Thoracic aorta (tissue), 2 donors: ENCODE results near the gene TNIK. TPM values are rescaled to one million over a fixed set of nuclear protein-coding genes. Genes with fewer than 3 reads are reported as not detected.

Experiments
- ATAC-seq: fragments of 150-250 bp; one replicate; pipeline ENCODE4 v1.8.0; 2017; ENCODE audit warnings: low read depth; ENCODE audit not compliant: insufficient number of reproducible peaks, low FRiP score
- DNase-seq: peaks from one replicate; pipeline ENCODE4 v3.0.0-alpha.2; 2020; ENCODE audit warnings: low spot score
- H3K27ac ChIP-seq, 2 donors: fragments of 200-600 bp; sonication (generic); 1 replicate in 1 of 2; 2 replicates in 1 of 2; pipeline ENCODE4 v1.5.1; 2016; ENCODE audit warnings: mild to moderate bottlenecking in 2 of 2, moderate library complexity in 2 of 2
- H3K27me3 ChIP-seq: fragments of 200-600 bp; sonication (generic); replicated peaks from 2 replicates; pipeline ENCODE4 v1.6.0; 2016; ENCODE audit warnings: mild to moderate bottlenecking; ENCODE audit not compliant: insufficient read depth
- H3K36me3 ChIP-seq: fragments of 200-600 bp; sonication (generic); one replicate; pipeline ENCODE4 v1.5.1; 2016
- H3K4me1 ChIP-seq, 2 donors: fragments of 200-600 bp; sonication (generic); 1 replicate in 1 of 2; 2 replicates in 1 of 2; pipeline versions ENCODE4 v1.5.1 to v1.6.0; 2016; ENCODE audit warnings: low read depth in 2 of 2, mild to moderate bottlenecking in 1 of 2; ENCODE audit not compliant: control insufficient read depth in 1 of 2
- H3K4me3 ChIP-seq: fragments of 200-600 bp; sonication (generic); 2 replicates; pipeline ENCODE4 v1.5.1; 2016; ENCODE audit warnings: mild to moderate bottlenecking
- H3K9me3 ChIP-seq: fragments of 200-600 bp; sonication (generic); 2 replicates; pipeline ENCODE4 v1.5.1; 2016
- total RNA-seq, 2 donors: library from RNA; depleted of rRNA; stranded (reverse); fragments of >200 nt; gene quantifications; one replicate each; pipeline versions ENCODE4 v1.1.0 to v1.2.3, GENCODE V29; 2016
- TF ChIP-seq, protein P1 (sequence below): fragments of 200-600 bp; sonication (generic); IDR thresholded peaks from one replicate; pipeline ENCODE4 v1.5.1; 2019; ENCODE audit warnings: antibody characterized with exemption

Gene TNIK
- total RNA-seq, 2 donors from 2014 or later, result 18.3 to 21.7 TPM

DNA sequence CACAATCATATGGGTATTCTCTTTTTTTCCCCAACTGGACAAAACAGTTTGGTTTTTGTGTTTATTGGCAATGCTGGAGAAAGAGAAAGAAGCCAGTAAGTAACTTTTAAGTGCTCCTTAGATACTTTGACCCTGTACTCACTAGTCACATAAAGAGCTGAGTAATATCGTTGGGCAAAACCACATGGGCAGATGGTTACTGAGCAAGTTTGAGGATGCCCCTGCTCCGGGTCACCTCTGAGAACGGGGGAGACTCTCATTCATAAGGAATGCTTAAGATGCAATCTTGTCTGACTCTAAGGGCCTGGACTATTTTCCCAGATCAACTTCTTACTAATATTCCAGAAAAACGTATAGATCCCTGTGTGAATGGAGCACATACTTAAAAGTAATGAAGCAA lies 327.3 kb downstream of the TNIK start:
- H3K27ac ChIP-seq, result no peak overlapping the region
- no peaks in the 10 kb centered on the region for H3K9me3 ChIP-seq
- TF ChIP-seq, protein P1, sequence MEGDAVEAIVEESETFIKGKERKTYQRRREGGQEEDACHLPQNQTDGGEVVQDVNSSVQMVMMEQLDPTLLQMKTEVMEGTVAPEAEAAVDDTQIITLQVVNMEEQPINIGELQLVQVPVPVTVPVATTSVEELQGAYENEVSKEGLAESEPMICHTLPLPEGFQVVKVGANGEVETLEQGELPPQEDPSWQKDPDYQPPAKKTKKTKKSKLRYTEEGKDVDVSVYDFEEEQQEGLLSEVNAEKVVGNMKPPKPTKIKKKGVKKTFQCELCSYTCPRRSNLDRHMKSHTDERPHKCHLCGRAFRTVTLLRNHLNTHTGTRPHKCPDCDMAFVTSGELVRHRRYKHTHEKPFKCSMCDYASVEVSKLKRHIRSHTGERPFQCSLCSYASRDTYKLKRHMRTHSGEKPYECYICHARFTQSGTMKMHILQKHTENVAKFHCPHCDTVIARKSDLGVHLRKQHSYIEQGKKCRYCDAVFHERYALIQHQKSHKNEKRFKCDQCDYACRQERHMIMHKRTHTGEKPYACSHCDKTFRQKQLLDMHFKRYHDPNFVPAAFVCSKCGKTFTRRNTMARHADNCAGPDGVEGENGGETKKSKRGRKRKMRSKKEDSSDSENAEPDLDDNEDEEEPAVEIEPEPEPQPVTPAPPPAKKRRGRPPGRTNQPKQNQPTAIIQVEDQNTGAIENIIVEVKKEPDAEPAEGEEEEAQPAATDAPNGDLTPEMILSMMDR, result no peak
- no peaks in the 10 kb centered on the region for H3K4me1 ChIP-seq
- H3K27me3 ChIP-seq, result no peaks in the 10 kb centered on the region
- no peak for DNase-seq
- no peak overlapping the region for H3K4me3 ChIP-seq
- no peak for ATAC-seq
- no peaks in the 10 kb centered on the region for H3K36me3 ChIP-seq

DNA sequence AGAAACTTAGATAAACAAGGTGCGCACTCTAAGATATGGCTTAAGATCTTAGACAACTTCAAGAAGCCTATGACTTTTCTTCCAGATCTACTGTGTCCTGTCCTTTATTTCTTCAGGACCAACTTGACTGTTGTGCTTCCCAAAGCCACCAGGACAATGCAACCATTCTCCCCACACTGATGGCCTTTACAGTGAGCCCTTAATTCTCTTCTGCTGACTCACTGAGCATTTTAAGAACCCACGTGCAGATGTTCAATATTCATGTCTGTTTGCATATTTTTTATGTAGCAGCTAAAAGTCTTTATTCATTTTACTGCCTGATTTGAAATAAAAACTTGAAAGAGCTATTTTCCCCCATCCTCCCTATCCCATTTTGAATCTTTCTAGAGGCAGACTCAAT lies 330.4 kb downstream of the TNIK start:
- no peaks in the 10 kb centered on the region for H3K27me3 ChIP-seq
- TF ChIP-seq, protein P1, result no peak
- DNase-seq (no peak), ATAC-seq (no peak)
- no peak overlapping the region for H3K4me3 ChIP-seq
- H3K9me3 ChIP-seq, result no peaks in the 10 kb centered on the region
- no peak overlapping the region for H3K27ac ChIP-seq
- H3K4me1 ChIP-seq, result no peaks in the 10 kb centered on the region
- H3K36me3 ChIP-seq, result no peaks in the 10 kb centered on the region

DNA sequence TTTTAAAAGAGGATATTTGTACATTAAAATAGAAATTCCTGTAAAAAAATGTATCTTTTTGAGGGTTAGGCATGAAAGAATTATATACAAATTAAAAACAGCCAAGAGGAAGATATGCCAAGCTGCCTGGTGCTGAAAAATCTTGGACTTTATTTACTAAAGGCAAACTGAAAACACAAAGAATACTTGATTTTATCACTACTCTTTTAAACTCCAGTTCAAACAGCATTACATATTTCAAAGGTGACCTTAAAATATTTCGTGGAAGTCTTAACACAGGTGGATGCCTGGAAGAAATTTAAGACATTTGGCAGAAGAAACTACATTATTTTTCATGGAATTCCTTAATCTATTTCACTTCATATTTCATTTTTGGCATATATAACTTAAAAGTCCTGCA lies 332.6 kb downstream of the TNIK start:
- DNase-seq (no peak), ATAC-seq (no peak)
- no peak overlapping the region for H3K4me3 ChIP-seq
- no peak overlapping the region for H3K27ac ChIP-seq
- TF ChIP-seq, protein P1, result no peak
- no peaks in the 10 kb centered on the region for H3K9me3 ChIP-seq
- no peaks in the 10 kb centered on the region for H3K4me1 ChIP-seq
- no peaks in the 10 kb centered on the region for H3K27me3 ChIP-seq
- H3K36me3 ChIP-seq, result no peaks in the 10 kb centered on the region

DNA sequence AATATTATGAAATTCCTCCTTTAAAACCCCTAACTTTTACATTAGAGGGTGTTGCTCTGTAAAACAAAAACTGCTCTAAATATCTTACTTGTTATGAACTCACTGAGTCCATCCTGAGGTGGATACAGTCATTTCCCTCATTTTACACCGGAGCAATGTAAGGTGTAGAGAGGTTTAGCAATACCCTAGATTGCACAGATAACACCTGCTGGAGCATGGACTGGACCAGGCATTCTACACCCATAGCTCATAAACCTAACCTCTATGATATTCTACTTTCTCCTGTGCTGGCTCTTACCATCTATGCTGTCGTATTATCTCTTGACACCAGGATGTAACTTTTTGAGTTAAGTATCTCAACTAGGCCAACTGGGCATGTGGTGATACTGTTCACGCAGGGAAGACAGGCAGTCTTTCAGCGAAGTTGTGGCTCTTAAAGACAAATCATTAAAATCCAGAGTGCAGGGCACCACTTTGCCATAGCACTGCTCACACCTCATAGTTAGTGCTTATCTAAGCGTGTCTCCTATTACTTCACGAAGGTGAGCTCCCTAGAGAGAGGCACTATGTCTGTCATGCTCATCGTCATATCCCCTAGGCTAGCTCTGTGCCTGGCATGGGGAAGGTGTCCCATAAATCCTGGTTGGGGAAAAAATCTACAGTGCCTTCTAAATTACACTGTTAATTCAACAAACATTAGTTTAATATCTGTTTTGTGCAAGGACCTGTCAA lies 333.6 kb downstream of the TNIK start:
- Histone ChIP-seq H3K9me3 (no peaks in the 10 kb centered on the region), H3K4me1 (no peaks in the 10 kb centered on the region), H3K4me3 (no peak overlapping the region), H3K36me3 (no peaks in the 10 kb centered on the region), H3K27me3 (no peaks in the 10 kb centered on the region), H3K27ac (no peak overlapping the region)
- DNase-seq, result no peak
- TF ChIP-seq, protein P1, result no peak
- ATAC-seq, result no peak

DNA sequence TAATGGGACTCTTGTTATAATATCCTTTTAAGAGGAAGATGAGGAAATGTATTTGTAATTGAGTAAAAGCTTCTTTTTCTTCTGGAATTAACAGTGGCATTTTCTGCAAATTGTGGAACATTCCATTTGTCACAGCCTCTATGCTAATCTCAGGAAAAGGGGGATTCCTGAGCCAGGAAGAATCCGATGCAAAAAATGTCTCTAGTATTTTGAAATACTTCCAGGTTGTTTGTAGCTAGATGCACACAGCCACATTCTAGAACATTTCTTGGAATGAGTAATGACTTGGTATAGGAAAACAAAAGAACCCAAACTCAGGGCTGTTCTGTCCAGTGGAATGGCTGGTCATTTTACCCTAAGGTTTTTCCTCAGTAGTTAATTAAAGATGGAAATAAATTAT lies 335.2 kb downstream of the TNIK start:
- no peak for DNase-seq
- Histone ChIP-seq H3K27ac (no peak overlapping the region), H3K4me3 (no peak overlapping the region), H3K36me3 (no peaks in the 10 kb centered on the region), H3K27me3 (no peaks in the 10 kb centered on the region), H3K9me3 (no peaks in the 10 kb centered on the region), H3K4me1 (no peaks in the 10 kb centered on the region)
- no peak for ATAC-seq
- TF ChIP-seq, protein P1, result no peak
